Suppressor macrophage (primary cell): ENCODE measurements around the gene FSTL4.

ENCODE experiments used
- DNase-seq, 4 experiments: peaks; one replicate each; pipeline ENCODE4 v3.0.0-alpha.2; 2020 to 2022

FSTL4 gene

DNA sequence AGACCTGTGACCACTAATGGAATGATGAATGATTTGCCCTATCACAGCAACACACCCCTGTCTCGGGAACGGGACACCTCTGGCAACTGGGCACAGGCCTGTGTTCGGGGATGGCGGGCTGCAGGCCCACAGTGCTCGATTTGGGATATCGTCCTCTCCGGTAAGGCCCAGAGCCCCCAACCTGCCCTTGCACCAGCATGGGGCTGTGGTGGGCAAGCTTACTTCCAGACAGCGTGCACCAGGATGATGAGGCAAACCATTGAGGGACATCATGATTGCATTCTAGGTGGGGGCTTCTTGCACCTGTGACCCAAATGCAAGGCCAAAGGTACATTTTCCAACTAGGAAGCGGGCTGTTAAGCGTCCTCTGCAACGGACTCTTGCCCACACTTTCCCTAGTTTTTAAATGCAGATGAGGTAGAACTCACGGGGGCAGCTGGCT lies 275.4 kb downstream of the FSTL4 start:
- DNase-seq = no peak

DNA sequence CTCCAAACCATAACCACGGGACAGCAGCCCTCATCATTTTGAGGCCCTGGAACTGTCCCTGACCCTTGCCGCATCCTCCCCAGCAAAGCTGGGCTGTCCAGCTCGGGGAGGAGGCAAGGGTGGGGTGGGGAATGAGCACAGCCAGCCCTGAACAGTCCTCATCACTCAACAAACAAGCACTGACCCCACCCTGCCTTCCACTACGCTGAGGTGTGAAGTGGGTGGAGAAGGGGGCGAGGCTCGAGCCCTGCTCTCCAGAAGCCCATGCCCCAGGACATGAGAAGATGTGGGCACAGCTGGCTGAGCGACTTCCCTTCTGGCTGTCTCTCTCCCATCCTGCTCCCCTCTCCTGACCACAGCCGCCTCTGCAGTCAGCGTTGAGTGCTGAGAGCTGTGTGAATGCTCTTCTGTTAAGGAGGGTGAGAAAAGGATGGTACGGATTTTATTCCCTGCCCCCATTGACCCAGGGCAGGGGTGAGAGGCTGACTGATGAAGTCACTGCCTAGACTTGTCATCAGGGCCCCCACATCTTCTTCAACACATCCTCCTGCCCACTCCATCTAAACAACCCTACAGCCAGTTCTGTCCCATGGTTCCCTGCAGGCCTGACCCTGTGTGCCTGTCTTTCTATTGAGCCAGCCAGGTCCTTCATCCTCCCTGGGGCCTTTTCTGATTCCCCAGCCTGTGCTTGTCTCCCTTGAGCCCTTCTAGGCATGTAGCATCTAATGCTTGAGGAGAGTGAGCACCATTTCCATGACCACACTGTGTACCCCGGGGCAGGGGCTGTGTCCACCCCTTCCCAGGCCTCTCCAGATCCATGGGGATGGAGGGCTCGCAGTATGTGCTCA lies 276.0 kb downstream of the FSTL4 start:
- peak; percentile 59 to 89 (median 72) for DNase-seq

GRCh38 chr5:133334796-133335639 lies 277.3 kb downstream of the FSTL4 start:
- no peak for DNase-seq

DNA sequence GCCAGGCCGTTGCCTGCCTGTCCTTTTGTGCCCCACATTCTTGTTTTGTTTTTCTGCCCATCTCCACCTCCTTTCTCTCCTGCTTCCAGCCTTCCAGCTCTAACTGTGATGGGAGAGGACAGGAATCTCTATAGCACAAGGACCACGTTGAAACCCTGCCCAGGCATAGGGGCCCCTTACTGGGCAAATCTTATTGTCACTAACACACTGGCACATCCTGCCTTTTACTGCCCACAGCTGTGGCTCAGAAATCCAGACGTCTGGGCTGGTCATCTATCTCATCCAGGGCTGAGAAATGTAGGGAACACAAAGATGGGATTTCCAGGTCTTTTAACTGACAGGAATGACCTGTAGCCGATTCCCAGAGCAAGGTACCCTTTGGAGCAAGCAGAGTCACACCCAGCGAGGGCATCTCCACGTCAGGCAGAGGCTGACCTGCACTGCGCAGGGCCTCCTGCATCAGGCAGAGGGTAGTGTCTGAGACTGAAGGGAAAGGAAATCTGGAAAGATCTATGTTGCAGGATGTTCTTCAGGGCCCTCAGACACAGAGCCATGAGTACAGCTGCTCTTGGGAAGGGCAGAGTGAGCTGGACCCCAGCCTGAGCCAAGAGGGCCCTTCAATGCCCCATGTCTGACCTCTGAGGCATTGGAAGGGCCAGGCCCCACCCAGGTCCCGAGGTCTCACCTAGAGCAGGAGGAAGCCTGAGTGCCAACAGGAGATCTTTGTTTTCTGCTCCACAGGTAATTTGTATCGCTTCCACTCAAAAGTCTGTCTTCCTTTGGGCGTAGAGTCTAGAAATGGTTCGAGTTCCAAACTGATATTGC lies 278.8 kb downstream of the FSTL4 start:
- no peak for DNase-seq

GRCh38 chr5:133332439-133333024 lies 279.8 kb downstream of the FSTL4 start:
- DNase-seq = no peak

- no peak for DNase-seq
Measured at GRCh38 chr5:133331941-133332340, 280.4 kb downstream of the FSTL4 start.

- DNase-seq = no peak
Measured at GRCh38 chr5:133330956-133331355, 281.4 kb downstream of the FSTL4 start.

DNA sequence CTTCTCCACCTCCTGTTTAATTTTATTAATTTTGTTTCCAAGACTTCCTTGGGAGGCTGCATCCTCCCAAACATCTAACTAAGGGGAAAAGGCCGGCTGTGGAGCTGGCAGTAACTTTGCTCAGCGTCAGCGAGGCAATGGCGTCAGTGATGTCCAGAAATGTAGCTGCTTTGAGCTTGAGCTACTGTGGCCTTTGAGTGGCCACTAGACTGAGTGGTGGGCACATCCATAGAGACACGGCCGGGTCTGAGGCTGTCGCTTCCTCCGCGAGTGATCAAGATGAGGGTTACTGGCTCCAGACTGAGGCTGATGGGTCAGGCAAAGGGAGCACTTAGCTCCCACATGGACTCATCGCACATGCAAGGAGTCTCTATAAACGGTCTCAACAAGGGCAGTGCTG lies 283.5 kb downstream of the FSTL4 start:
- DNase-seq = no peak

- no peak for DNase-seq
Measured at GRCh38 chr5:133327946-133328401, 284.4 kb downstream of the FSTL4 start.

- no peak for DNase-seq
Measured at GRCh38 chr5:133326361-133326760, 286.0 kb downstream of the FSTL4 start.

DNA sequence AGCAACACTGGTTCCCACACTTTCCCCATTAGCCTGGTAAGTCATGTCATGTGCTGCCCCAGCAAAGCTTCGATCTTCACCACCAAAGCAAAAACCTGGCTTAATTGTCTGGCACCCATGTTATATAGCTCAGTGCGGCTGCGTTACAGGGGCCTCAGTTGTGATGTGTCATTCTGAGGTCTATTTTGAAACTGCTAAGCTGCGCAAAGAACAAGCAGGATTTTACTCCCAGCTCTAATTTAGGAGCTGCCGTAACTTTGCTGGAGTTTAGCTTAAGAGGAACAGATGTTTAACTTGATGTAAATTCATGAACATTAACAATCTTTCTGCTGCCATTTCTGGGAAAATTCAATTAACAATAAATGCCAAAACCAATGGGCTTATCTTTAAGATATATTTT lies 286.5 kb downstream of the FSTL4 start:
- DNase-seq = no peak

DNA sequence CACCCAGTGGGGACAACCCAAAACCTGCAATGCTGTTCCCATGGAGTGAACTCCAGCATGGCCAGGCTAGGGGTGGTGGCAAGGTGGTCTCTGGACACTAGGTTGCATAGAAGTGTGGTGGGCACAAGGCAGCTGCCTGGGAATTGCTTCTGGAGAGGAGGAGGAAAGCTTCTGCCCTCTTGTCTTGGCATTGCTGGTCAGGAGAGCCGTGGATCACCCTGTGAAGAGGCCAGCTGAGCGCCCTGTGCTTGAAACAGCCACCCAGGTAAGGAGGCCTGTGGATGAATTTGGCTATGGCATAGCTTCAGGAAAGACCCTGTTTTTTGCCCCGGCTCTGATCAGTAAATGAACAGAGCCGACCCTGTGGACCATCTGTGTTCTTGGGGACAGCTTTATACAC lies 287.4 kb downstream of the FSTL4 start:
- DNase-seq = no peak

GRCh38 chr5:133323494-133324457 lies 288.6 kb downstream of the FSTL4 start:
- no peak for DNase-seq

GRCh38 chr5:133322743-133323142 lies 289.6 kb downstream of the FSTL4 start:
- no peak for DNase-seq

- peak in 2 of 4 experiments; percentile 16 to 17 for DNase-seq
Measured at GRCh38 chr5:133321833-133322420, 290.4 kb downstream of the FSTL4 start.

DNA sequence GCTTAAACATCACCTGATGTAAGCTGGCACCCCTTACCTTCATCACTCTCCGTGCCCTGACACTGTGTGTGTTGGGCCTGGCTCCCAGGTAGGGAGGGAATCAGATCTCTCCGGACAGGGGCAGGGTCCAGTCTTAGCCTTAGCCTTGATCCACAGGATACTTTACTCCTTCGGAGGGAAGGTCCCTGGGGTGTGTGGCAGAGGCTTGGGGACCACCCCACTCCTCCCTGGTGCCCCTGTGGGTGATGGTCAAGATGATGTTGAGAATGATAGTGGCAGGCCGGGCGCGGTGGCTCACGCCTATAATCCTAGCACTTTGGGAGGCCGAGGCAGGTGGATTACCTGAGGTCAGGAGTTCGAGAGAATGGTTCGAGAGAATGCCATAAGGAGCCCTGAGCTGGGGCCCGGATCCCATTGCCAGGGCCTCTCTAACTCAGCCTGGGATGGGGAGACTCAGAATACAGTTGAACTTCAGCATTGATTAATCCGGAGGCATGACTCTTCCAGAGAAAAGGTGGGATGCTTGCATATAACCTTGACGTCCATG lies 291.0 kb downstream of the FSTL4 start:
- DNase-seq = no peak

GRCh38 chr5:133319905-133320520 lies 292.3 kb downstream of the FSTL4 start:
- DNase-seq = peak in 1 of 4 experiments; percentile 11

DNA sequence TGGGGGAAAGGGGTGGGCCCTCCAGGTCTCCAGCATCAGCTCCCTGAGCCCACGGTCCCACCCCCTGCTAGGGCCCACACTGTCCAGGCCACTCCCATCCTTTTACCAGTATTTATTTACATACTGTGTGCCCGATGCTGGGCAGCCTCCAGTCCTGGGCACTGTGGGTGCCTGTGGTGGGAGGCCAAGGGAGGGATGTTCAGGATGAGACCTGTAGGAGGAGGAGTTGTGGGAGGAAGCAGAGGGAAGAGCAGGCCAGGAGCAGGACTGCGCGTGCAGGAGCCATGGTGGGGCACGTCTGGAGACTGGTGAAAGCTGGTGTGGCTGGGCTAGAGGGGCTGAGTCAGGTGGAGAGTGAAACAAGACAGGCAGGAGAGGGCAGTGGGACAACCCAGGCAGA lies 293.1 kb downstream of the FSTL4 start:
- DNase-seq = no peak

DNA sequence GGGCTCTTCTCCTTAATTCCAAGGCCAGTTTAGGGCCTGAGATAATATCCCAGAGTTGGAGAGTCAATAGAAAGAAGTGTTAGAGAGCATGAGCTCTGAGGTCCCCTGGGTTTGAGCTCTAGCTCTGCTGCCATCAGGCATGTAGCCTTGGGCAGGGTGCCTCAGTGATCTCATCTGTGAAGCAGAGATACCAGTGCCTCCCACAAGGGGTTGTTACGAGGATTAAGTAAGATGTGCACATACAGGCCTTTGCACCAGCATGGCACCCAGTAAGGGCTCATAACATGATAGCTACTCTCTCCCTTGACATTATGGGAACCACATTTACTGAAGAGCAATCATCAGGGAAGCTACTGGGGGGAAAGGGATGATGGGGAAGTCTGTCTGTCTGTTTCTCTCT lies 294.8 kb downstream of the FSTL4 start:
- DNase-seq = no peak
